ENCODE data around the gene CCDC82.
"Not testable (repeated sequence)": the region's sequence is repeated elsewhere in the genome, so short reads cannot be mapped to it uniquely, and the experiment has no call there.

Gene CCDC82

DNA sequence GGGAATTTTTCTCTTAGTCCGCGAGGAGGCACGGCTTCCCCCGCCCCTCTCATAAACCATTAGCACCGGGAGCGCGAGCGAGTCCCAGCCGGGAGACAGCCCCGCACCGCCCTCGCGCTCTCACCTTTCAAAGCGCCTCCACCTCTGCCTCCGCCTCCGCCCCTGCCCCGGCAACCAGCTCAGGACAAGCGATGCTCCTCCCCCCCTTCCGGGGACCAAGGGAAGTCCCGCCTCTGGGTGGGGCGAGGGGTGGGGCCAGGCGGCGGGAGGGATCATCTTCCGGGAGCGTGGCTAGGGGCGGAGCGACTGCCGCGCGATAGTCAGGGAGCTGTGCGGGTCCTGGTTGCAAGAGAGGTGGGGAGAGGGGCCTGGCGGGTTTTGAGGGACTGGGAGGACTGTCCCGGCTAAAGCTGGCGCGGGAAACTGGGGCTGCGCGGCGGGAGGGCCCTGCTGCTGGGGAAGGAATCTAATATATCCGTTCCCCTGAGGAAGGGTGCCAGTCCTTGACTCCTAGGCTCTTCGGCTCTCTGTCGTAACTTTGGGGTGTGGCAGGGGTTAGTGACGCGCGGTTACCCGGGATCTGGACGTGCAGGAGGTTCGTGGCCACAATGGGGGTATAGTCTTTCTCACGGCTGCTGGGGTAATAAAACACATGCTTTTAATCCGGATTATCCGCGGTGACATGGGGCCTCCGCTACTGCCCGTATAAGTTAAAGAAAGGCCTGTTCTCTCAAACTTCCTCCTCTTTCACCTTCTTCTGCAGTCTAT, at the start of gene CCDC82, which contains the start of gene JRKL:
Gene CCDC82 (minus strand): TSS at position 193 of the 768 bp plus-strand sequence. CDS start 5,165 bp downstream, outside the sequence.
Gene JRKL (plus strand): TSS at position 294 of the 768 bp plus-strand sequence. CDS start 637 bp downstream, outside the sequence.
- DNase-seq (ENCODE audit: extremely low spot score), result peak; percentile 96
- ChIA-PET POLR2A (interaction anchor here (0.5 to 2.2 kb wide), 14 partner anchors 13 to 1297 kb away, joined by 3 to 22 read pairs (median 4); partner anchors contain the start of genes CEP57, FAM76B and MAML2), CTCF (interaction anchor here (1.2 to 1.3 kb wide), 2 partner anchors 47 to 541 kb away, joined by 3 to 4 read pairs; partner anchors contain the start of gene MAML2)
- TF ChIP-seq FOXA1 (IDR thresholded peaks at IDR 0.05) (no peak), HDGF (IDR thresholded peaks at IDR 0.05; ENCODE audit: borderline replicate concordance) (0 out of 2 replicates have a peak, but pooled peaks have one; percentile 89), FOXK2 (IDR thresholded peaks at IDR 0.05) (no peak), CTBP1 (IDR thresholded peaks at IDR 0.05; ENCODE audit: borderline replicate concordance) (no peak), FOXM1 (IDR thresholded peaks at IDR 0.05; ENCODE audit: borderline replicate concordance) (no peak), L3MBTL2 (conservative IDR thresholded peaks at IDR 0.05) (peak; percentile 73; the same call in 1 of the 2 replicates), SP1 (IDR thresholded peaks at IDR 0.05) (no peak), BHLHE40 (IDR thresholded peaks at IDR 0.05; ENCODE audit: borderline replicate concordance) (no peak), ARNT (IDR thresholded peaks at IDR 0.05) (no peak), NFRKB (IDR thresholded peaks at IDR 0.05) (no peak), LEF1 (IDR thresholded peaks at IDR 0.05; ENCODE audit: borderline replicate concordance) (no peak), TARDBP (IDR thresholded peaks at IDR 0.05) (no peak), SUZ12 (IDR thresholded peaks at IDR 0.05) (no peak), ELF4 (IDR thresholded peaks at IDR 0.05) (0 out of 2 replicates have a peak, but pooled peaks have one; percentile 17), ZNF384 (IDR thresholded peaks at IDR 0.05) (no peak)
- TF ChIP-seq, protein P1, sequence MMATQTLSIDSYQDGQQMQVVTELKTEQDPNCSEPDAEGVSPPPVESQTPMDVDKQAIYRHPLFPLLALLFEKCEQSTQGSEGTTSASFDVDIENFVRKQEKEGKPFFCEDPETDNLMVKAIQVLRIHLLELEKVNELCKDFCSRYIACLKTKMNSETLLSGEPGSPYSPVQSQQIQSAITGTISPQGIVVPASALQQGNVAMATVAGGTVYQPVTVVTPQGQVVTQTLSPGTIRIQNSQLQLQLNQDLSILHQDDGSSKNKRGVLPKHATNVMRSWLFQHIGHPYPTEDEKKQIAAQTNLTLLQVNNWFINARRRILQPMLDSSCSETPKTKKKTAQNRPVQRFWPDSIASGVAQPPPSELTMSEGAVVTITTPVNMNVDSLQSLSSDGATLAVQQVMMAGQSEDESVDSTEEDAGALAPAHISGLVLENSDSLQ (IDR thresholded peaks at IDR 0.05), result no peak

DNA sequence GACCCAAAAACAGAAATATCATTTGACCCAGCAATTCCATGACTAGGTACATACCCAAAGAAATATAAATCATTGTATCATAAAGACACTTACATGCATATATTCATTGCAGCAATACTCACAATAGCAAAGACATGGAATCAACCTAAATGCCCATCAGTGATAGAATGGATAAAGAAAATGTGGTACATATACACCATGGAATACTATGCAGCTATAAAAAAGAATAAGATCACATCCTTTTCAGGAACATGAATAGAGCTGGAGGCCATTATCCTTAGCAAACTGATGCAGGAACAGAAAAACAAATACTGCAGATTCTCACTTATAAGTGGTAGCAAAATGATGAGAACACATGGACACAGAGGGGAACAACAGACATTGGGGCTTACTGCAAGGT, 42.9 kb upstream of the CCDC82 start:
- DNase-seq (ENCODE audit: extremely low spot score); CTCF ChIA-PET; POLR2A ChIA-PET: not testable (repeated sequence)

DNA sequence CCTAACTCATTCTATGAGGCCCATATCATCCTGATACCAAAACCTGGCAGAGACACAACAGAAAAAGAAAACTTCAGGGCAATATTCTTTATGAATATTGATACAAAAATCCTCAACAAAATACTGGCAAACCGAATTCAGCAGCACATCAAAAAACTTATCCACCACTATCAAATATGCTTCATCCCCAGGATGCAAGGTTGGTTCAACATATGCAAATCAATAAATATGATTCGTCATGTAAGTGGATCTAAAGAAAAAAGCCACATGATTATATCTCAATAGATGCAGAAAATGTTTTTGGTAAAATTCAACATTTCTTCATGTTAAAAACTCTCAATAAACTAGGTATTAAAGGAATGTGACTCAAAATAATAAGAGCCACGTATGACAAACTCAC, 41.0 kb upstream of the CCDC82 start:
- POLR2A ChIA-PET, result no interaction called here
- CTCF ChIA-PET, result no interaction called here
- DNase-seq (ENCODE audit: extremely low spot score), result no peak
- TF ChIP-seq, protein P1 (IDR thresholded peaks at IDR 0.05), result no peak
- TF ChIP-seq L3MBTL2 (conservative IDR thresholded peaks at IDR 0.05) (no peak), FOXM1 (IDR thresholded peaks at IDR 0.05; ENCODE audit: borderline replicate concordance) (no peak), LEF1 (IDR thresholded peaks at IDR 0.05; ENCODE audit: borderline replicate concordance) (no peak), TARDBP (IDR thresholded peaks at IDR 0.05) (no peak), ELF4 (IDR thresholded peaks at IDR 0.05) (no peak), NFRKB (IDR thresholded peaks at IDR 0.05) (no peak), BHLHE40 (IDR thresholded peaks at IDR 0.05; ENCODE audit: borderline replicate concordance) (no peak), FOXA1 (IDR thresholded peaks at IDR 0.05) (no peak), ZNF384 (IDR thresholded peaks at IDR 0.05) (no peak), HDGF (IDR thresholded peaks at IDR 0.05; ENCODE audit: borderline replicate concordance) (no peak), SUZ12 (IDR thresholded peaks at IDR 0.05) (no peak), FOXK2 (IDR thresholded peaks at IDR 0.05) (no peak), CTBP1 (IDR thresholded peaks at IDR 0.05; ENCODE audit: borderline replicate concordance) (no peak), ARNT (IDR thresholded peaks at IDR 0.05) (no peak), SP1 (IDR thresholded peaks at IDR 0.05) (no peak)

DNA sequence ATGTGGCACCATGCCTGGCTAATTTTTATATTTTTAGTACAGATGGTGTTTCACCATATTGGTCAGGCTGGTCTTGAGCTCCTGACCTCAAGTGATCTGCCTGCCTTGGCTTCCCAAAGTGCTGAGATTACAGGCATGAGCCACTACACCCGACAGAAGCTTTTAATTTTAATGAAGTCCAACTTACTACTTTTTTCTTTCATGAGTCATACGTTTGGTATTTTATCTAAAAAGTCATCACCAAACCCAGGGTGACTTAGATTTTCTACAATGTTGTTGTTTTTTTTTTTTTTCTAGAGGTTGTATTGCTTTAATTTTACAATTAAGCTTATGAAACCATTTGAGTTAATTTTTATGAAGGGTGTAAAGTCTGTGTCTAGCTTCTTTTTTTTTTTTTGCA, 35.0 kb upstream of the CCDC82 start:
- DNase-seq (ENCODE audit: extremely low spot score), result no peak
- TF ChIP-seq SUZ12 (IDR thresholded peaks at IDR 0.05), result no peak
- peak; percentile 14; the same call in 1 of the 2 replicates for TF ChIP-seq ZNF384 (IDR thresholded peaks at IDR 0.05)
- CTCF ChIA-PET, result interaction anchor here (0.7 to 1.2 kb wide), 3 partner anchors 13 to 1543 kb away, joined by 3 to 4 read pairs (median 3); no protein-coding TSS in a partner anchor
- POLR2A ChIA-PET, result interaction anchor here (1.0 kb wide), 1 partner anchor 635 kb away, joined by 5 read pairs; the partner anchor contains the start of gene FAM76B

DNA sequence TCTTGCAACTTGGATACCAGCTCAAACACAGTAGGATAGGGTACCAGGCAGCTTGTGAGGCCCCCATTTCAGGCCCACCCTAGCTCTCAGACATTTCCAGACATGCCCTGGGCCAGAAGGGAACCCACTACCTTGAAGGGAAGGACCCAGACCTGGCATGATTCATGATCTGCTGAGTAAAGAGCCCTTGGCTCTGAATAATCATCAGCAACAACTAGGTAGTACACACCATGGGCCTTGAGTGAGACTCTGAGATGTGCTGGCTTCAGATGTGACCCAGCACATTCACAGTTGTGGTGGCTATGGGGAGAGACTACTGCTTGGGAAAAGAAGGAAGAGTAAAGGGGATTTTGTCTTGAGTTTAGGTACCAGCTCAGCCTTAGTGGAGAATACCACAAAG, 23.7 kb upstream of the CCDC82 start:
- no peak for DNase-seq (ENCODE audit: extremely low spot score)
- TF ChIP-seq, protein P1 (IDR thresholded peaks at IDR 0.05), result no peak
- no peak for TF ChIP-seq ZNF384 (IDR thresholded peaks at IDR 0.05)
- TF ChIP-seq ARNT (IDR thresholded peaks at IDR 0.05), result no peak
- TF ChIP-seq L3MBTL2 (conservative IDR thresholded peaks at IDR 0.05), result no peak
- TF ChIP-seq LEF1 (IDR thresholded peaks at IDR 0.05; ENCODE audit: borderline replicate concordance), result no peak
- TF ChIP-seq ELF4 (IDR thresholded peaks at IDR 0.05), result no peak
- TF ChIP-seq SP1 (IDR thresholded peaks at IDR 0.05), result no peak
- TF ChIP-seq BHLHE40 (IDR thresholded peaks at IDR 0.05; ENCODE audit: borderline replicate concordance), result no peak
- no peak for TF ChIP-seq TARDBP (IDR thresholded peaks at IDR 0.05)
- no peak for TF ChIP-seq NFRKB (IDR thresholded peaks at IDR 0.05)
- TF ChIP-seq FOXA1 (IDR thresholded peaks at IDR 0.05), result no peak
- TF ChIP-seq SUZ12 (IDR thresholded peaks at IDR 0.05), result no peak
- TF ChIP-seq HDGF (IDR thresholded peaks at IDR 0.05; ENCODE audit: borderline replicate concordance), result no peak
- CTCF ChIA-PET, result no interaction called here
- POLR2A ChIA-PET, result interaction anchor here (1.3 kb wide), 1 partner anchor 23 kb away, joined by 3 read pairs; the partner anchor contains the start of genes CCDC82 and JRKL

All from HEK293T (cell line).